Liver (tissue), 9 donors: ENCODE measurements around the gene USP14. TPM values are rescaled to one million over a fixed set of nuclear protein-coding genes. Genes with fewer than 3 reads are reported as not detected.

ENCODE experiments used
- DNase-seq: peaks from one replicate; pipeline ENCODE4 v3.0.0-alpha.2; 2017; ENCODE audit warnings: low spot score
- H3K27ac ChIP-seq, 2 donors: one replicate each; pipeline ENCODE4 v1.7.0; 2013; ENCODE audit warnings: inconsistent platforms in 2 of 2, low read length in 2 of 2, control low read depth in 1 of 2, low read depth in 1 of 2, mild to moderate bottlenecking in 1 of 2
- H3K27me3 ChIP-seq, 4 donors: one replicate each; pipeline versions ENCODE4 v1.6.1 to v1.7.0; 2013; ENCODE audit warnings: low read length in 3 of 4, inconsistent platforms in 1 of 4, mild to moderate bottlenecking in 1 of 4, moderate library complexity in 1 of 4; ENCODE audit not compliant: control insufficient read depth in 4 of 4, insufficient read depth in 4 of 4
- H3K36me3 ChIP-seq, 4 donors: one replicate each; pipeline versions ENCODE4 v1.6.1 to v1.7.0; 2013; ENCODE audit warnings: low read length in 3 of 4, mild to moderate bottlenecking in 3 of 4, low read depth in 1 of 4, moderate library complexity in 1 of 4; ENCODE audit not compliant: control insufficient read depth in 4 of 4, insufficient read depth in 3 of 4
- H3K4me1 ChIP-seq, 4 donors: one replicate each; pipeline versions ENCODE4 v1.6.1 to v1.7.0; 2013; ENCODE audit warnings: low read length in 3 of 4, mild to moderate bottlenecking in 3 of 4, moderate library complexity in 1 of 4; ENCODE audit not compliant: control insufficient read depth in 4 of 4, insufficient read depth in 4 of 4
- H3K4me3 ChIP-seq, 3 donors: one replicate each; pipeline versions ENCODE4 v1.6.1 to v1.7.0; 2013; ENCODE audit warnings: low read length in 3 of 3, control low read depth in 1 of 3, low read depth in 1 of 3, mild to moderate bottlenecking in 1 of 3
- H3K9ac ChIP-seq, 2 donors: one replicate each; pipeline ENCODE4 v1.7.0; 2013; ENCODE audit warnings: low read length in 2 of 2, mild to moderate bottlenecking in 2 of 2, moderate library complexity in 2 of 2, control low read depth in 1 of 2, low read depth in 1 of 2
- H3K9me3 ChIP-seq, 4 donors: one replicate each; pipeline versions ENCODE4 v1.6.1 to v1.7.0; 2013; ENCODE audit warnings: low read length in 3 of 4; ENCODE audit not compliant: control insufficient read depth in 4 of 4
- ATF3 ChIP-seq: IDR thresholded peaks from 2 replicates; pipeline ENCODE4 v1.6.1; 2016; ENCODE audit warnings: antibody characterized with exemption
- EGR1 ChIP-seq, 2 donors: IDR thresholded peaks; 2 replicates each; pipeline ENCODE4 v1.6.1; 2016 to 2018; ENCODE audit warnings: antibody characterized with exemption in 2 of 2, low read depth in 2 of 2
- FOXA1 ChIP-seq: IDR thresholded peaks from 2 replicates; pipeline ENCODE4 v1.6.1; 2016; ENCODE audit warnings: antibody characterized with exemption
- FOXA2 ChIP-seq: IDR thresholded peaks from 2 replicates; pipeline ENCODE4 v1.6.1; 2016; ENCODE audit warnings: antibody characterized with exemption
- GABPA ChIP-seq, 2 donors: IDR thresholded peaks in 1 of 2; conservative IDR thresholded peaks in 1 of 2; 2 replicates each; pipeline ENCODE4 v1.6.1; 2016; ENCODE audit warnings: antibody characterized with exemption in 2 of 2, mild to moderate bottlenecking in 1 of 2, moderate library complexity in 1 of 2
- HNF4A ChIP-seq, 2 donors: conservative IDR thresholded peaks; 2 replicates each; pipeline ENCODE4 v1.6.1; 2016; ENCODE audit warnings: antibody characterized with exemption in 2 of 2, mild to moderate bottlenecking in 2 of 2
- HNF4G ChIP-seq: IDR thresholded peaks from 2 replicates; pipeline ENCODE4 v1.6.1; 2016; ENCODE audit warnings: antibody characterized with exemption
- NR2F2 ChIP-seq: IDR thresholded peaks from 2 replicates; pipeline ENCODE4 v1.6.1; 2016; ENCODE audit warnings: antibody characterized with exemption
- RAD21 ChIP-seq, 2 donors: IDR thresholded peaks; 2 replicates each; pipeline ENCODE4 v1.6.1; 2016; ENCODE audit warnings: antibody characterized with exemption in 2 of 2, mild to moderate bottlenecking in 2 of 2
- RXRA ChIP-seq, 2 donors: IDR thresholded peaks; 2 replicates each; pipeline ENCODE4 v1.6.1; 2017 to 2018; ENCODE audit warnings: antibody characterized with exemption in 2 of 2, mild to moderate bottlenecking in 1 of 2
- SP1 ChIP-seq: IDR thresholded peaks from 2 replicates; pipeline ENCODE4 v1.6.1; 2018; ENCODE audit warnings: antibody characterized with exemption, mild to moderate bottlenecking
- TAF1 ChIP-seq: conservative IDR thresholded peaks from 2 replicates; pipeline ENCODE4 v1.6.1; 2016; ENCODE audit warnings: antibody characterized with exemption, mild to moderate bottlenecking
- YY1 ChIP-seq: IDR thresholded peaks from 2 replicates; pipeline ENCODE4 v1.6.1; 2016; ENCODE audit warnings: antibody characterized with exemption, mild to moderate bottlenecking
- ZBTB33 ChIP-seq: IDR thresholded peaks from 2 replicates; pipeline ENCODE4 v1.6.1; 2016; ENCODE audit warnings: antibody characterized with exemption
- WGBS: extraction: QIAGEN DNeasy Blood & Tissue Kit; methylation state at CpG from one replicate; pipeline ENCODE4 v1.1.7; 2013; 5-methylcytosine and 5-hydroxymethylcytosine counted together
- polyA plus RNA-seq, 2 donors: library from polyadenylated mRNA; stranded (reverse) in 1 of 2; unstranded in 1 of 2; fragments of 200-250 nt in 1 of 2; fragments of >200 nt in 1 of 2; fragmentation: Nextera tagmentation in 1 of 2; extraction: Ambion mirVana in 1 of 2; gene quantifications; one replicate each; pipeline versions ENCODE4 v1.2.1 to v1.2.3, GENCODE V29; 2013 to 2015
- total RNA-seq, 2 donors: library from RNA; depleted of rRNA; stranded (reverse); fragments of >200 nt; gene quantifications; one replicate each; pipeline ENCODE4 v1.2.3, GENCODE V29; 2014
- TF ChIP-seq, protein P1 (sequence below): IDR thresholded peaks from 2 replicates; pipeline ENCODE4 v1.6.1; 2016; ENCODE audit warnings: antibody characterized with exemption, mild to moderate bottlenecking
- TF ChIP-seq, protein P2 (sequence below): IDR thresholded peaks from 2 replicates; pipeline ENCODE4 v1.6.1; 2016; ENCODE audit warnings: antibody characterized with exemption
- TF ChIP-seq, protein P3 (sequence below): fragments of 150-350 bp; IDR thresholded peaks from 2 replicates; pipeline ENCODE4 v1.5.1; 2017; ENCODE audit warnings: improper control_type of control experiment, low read depth, low read length; ENCODE audit not compliant: missing input control
- donor health status: healthy.
- donor health status: healthy.
- donor health status: healthy.
- donor health status: healthy.
- donor health status: healthy.

The USP14 gene
- total and polyA plus RNA-seq, 4 donors = 16.2 to 28.3 (median 20.7) TPM

DNA sequence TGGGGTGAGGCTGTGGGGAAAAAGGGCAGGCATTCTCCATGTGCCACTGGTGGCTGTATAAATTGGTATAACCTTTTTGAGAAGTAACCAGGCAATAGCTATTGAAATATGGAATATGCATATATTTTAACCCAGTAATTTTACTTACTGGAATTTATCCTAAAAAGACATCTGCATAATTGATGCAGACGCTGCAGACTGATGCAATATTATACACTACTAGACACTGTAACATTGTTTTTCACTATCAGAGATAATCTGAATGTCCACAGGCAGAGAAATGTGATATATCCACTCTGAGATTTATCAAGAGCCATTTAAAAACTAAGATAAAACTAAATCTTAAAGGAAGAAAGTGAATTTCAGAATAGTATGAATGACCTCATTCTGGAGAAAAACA, 94.8 kb downstream of the USP14 start:
- 97% methylated on average over 1 of the region's 1 CpG for WGBS
- TF ChIP-seq HNF4A (conservative IDR thresholded peaks at IDR 0.05) (no peak), SP1 (no peak), HNF4G (no peak), RXRA (IDR thresholded peaks at IDR 0.05) (no peak), GABPA (IDR thresholded peaks at IDR 0.05 in 1 of 2, conservative IDR thresholded peaks at IDR 0.05 in 1 of 2) (no peak), RAD21 (IDR thresholded peaks at IDR 0.05) (no peak), EGR1 (IDR thresholded peaks at IDR 0.05; ENCODE audit: low read depth in 2 of 2) (no peak), FOXA1 (no peak), TAF1 (no peak), ATF3 (no peak), FOXA2 (no peak), YY1 (no peak), ZBTB33 (no peak), NR2F2 (no peak)
- TF ChIP-seq, protein P1, sequence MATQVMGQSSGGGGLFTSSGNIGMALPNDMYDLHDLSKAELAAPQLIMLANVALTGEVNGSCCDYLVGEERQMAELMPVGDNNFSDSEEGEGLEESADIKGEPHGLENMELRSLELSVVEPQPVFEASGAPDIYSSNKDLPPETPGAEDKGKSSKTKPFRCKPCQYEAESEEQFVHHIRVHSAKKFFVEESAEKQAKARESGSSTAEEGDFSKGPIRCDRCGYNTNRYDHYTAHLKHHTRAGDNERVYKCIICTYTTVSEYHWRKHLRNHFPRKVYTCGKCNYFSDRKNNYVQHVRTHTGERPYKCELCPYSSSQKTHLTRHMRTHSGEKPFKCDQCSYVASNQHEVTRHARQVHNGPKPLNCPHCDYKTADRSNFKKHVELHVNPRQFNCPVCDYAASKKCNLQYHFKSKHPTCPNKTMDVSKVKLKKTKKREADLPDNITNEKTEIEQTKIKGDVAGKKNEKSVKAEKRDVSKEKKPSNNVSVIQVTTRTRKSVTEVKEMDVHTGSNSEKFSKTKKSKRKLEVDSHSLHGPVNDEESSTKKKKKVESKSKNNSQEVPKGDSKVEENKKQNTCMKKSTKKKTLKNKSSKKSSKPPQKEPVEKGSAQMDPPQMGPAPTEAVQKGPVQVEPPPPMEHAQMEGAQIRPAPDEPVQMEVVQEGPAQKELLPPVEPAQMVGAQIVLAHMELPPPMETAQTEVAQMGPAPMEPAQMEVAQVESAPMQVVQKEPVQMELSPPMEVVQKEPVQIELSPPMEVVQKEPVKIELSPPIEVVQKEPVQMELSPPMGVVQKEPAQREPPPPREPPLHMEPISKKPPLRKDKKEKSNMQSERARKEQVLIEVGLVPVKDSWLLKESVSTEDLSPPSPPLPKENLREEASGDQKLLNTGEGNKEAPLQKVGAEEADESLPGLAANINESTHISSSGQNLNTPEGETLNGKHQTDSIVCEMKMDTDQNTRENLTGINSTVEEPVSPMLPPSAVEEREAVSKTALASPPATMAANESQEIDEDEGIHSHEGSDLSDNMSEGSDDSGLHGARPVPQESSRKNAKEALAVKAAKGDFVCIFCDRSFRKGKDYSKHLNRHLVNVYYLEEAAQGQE = no peak
- TF ChIP-seq, protein P2, sequence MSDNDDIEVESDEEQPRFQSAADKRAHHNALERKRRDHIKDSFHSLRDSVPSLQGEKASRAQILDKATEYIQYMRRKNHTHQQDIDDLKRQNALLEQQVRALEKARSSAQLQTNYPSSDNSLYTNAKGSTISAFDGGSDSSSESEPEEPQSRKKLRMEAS = no peak
- TF ChIP-seq, protein P3, sequence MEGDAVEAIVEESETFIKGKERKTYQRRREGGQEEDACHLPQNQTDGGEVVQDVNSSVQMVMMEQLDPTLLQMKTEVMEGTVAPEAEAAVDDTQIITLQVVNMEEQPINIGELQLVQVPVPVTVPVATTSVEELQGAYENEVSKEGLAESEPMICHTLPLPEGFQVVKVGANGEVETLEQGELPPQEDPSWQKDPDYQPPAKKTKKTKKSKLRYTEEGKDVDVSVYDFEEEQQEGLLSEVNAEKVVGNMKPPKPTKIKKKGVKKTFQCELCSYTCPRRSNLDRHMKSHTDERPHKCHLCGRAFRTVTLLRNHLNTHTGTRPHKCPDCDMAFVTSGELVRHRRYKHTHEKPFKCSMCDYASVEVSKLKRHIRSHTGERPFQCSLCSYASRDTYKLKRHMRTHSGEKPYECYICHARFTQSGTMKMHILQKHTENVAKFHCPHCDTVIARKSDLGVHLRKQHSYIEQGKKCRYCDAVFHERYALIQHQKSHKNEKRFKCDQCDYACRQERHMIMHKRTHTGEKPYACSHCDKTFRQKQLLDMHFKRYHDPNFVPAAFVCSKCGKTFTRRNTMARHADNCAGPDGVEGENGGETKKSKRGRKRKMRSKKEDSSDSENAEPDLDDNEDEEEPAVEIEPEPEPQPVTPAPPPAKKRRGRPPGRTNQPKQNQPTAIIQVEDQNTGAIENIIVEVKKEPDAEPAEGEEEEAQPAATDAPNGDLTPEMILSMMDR = no peak

DNA sequence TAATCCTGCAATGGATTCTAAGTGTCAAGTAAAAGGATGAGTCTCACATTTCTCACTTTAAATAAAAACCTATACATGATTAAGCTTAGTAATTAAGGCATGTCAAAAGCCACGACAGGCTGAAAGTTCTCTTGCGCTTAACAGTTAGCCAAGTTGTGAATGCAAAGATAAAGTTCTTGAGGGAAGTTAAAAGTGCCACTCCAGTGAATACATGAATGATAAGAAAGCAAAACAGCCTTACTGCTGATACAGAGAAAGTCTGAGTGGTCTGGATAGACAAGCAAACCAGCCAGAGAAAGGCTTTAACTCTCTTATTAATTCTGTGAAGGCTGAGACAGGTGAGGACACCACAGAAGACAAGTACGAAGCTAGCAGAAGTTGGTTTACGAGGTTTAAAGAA, 96.8 kb downstream of the USP14 start:
- H3K4me3 ChIP-seq = no peak overlapping the region
- TF ChIP-seq RAD21 (IDR thresholded peaks at IDR 0.05) = no peak
- TF ChIP-seq, protein P2 = no peak
- TF ChIP-seq FOXA2 = no peak
- no peak for TF ChIP-seq HNF4A (conservative IDR thresholded peaks at IDR 0.05)
- TF ChIP-seq EGR1 (IDR thresholded peaks at IDR 0.05; ENCODE audit: low read depth in 2 of 2) = no peak
- TF ChIP-seq GABPA (IDR thresholded peaks at IDR 0.05 in 1 of 2, conservative IDR thresholded peaks at IDR 0.05 in 1 of 2) = no peak
- TF ChIP-seq RXRA (IDR thresholded peaks at IDR 0.05) = no peak
- TF ChIP-seq, protein P1 = no peak
- no peak overlapping the region for H3K27ac ChIP-seq
- no peaks in the 10 kb centered on the region for H3K4me1 ChIP-seq
- H3K9ac ChIP-seq = no peak overlapping the region
- DNase-seq = no peak
- no peaks in the 10 kb centered on the region for H3K9me3 ChIP-seq
- 95% methylated on average over 4 of the region's 4 CpGs for WGBS
- H3K27me3 ChIP-seq = no peaks in the 10 kb centered on the region
- H3K36me3 ChIP-seq = peaks cover 2 to 73% (median 55%) of the 10 kb centered on the region in 4 donors

More for the DNA sequence above, 94.8 kb downstream of the USP14 start:
- H3K4me3 ChIP-seq = no peak overlapping the region
- no peaks in the 10 kb centered on the region for H3K9me3 ChIP-seq
- H3K27ac ChIP-seq = no peak overlapping the region
- H3K4me1 ChIP-seq = no peaks in the 10 kb centered on the region
- H3K27me3 ChIP-seq = no peaks in the 10 kb centered on the region
- peaks cover 1 to 81% (median 54%) of the 10 kb centered on the region in 4 donors for H3K36me3 ChIP-seq
- no peak overlapping the region for H3K9ac ChIP-seq
- no peak for DNase-seq
